ENCODE results near the gene LMBR1.
"Not testable (repeated sequence)": the region's sequence is repeated elsewhere in the genome, so short reads cannot be mapped to it uniquely, and the experiment has no call there.

Gene LMBR1

DNA sequence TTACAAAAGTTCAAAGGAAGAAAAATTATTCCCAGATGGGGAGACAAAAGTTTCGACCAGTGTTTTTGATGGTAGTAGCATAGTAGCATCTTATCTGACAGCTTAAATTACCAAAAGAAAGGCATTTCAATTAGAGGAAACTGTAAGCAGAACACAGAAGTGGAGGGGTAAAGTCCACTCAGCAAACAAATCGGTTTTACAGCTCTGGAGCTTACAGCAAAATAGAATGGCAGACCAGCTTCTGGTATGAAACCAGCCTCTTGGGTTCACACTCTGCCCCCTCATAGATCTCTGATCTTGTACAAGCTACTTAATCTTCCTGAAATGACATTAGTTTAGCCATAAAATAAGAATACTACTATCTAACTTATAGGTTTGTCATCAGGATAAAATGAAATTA, 133.8 kb downstream of the LMBR1 start:
- DNase-seq (ENCODE audit: low read depth), result no peak

DNA sequence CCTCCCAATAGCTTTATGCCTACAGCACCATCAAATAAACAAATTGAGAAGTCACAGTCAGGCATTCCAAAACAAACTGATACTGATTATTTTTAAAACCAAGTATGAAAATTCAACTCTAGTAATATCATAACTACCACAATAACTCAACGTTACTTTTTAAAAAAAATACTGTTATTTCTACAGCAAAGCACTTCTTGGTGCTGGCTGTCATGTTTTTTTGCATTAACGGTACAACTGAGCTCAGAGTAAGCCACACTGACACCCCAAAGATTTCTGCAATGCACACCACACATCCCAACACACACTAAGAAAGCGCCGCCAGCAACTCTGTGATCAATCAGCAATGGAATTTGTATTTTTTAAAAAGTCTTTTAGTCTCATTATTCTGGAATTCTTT, 138.8 kb downstream of the LMBR1 start:
- no peak for DNase-seq (ENCODE audit: low read depth)

DNA sequence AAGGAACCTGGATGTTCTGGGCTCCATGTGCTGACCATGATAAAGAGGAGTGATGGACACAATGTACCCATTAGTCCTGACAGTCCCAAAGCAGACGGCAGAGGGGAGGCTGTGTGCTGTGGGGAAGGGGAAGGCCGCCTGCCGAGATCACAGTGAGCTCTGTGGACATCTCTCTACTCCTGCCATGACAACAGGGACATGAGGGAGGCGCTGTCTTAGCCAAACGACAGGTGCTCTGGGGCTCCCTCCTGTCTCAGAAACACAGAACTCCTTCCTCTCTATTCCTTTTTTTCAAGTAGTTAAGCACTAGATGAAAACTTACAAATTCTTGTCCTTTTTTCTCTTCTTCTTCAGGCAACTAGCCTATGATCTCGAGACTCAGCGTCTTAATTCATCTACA, 139.4 kb downstream of the LMBR1 start:
- no peak for DNase-seq (ENCODE audit: low read depth)

DNA sequence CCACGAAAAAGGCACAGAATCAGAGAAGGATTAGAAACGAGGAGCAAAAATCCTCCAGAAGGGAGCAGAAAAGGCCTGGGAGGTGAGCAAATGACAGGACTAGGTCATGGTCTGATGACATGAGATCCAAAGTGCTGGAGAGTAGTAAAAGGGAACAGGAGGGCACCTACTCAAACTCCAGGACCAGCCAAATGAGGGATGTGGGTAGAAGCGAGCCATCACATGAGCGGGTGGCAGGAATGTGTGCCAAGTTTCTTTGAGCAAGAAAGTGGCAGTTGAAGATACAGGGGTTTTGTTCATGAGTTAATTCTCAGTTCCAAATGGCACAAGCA, 139.8 kb downstream of the LMBR1 start:
- no peak for DNase-seq (ENCODE audit: low read depth)

DNA sequence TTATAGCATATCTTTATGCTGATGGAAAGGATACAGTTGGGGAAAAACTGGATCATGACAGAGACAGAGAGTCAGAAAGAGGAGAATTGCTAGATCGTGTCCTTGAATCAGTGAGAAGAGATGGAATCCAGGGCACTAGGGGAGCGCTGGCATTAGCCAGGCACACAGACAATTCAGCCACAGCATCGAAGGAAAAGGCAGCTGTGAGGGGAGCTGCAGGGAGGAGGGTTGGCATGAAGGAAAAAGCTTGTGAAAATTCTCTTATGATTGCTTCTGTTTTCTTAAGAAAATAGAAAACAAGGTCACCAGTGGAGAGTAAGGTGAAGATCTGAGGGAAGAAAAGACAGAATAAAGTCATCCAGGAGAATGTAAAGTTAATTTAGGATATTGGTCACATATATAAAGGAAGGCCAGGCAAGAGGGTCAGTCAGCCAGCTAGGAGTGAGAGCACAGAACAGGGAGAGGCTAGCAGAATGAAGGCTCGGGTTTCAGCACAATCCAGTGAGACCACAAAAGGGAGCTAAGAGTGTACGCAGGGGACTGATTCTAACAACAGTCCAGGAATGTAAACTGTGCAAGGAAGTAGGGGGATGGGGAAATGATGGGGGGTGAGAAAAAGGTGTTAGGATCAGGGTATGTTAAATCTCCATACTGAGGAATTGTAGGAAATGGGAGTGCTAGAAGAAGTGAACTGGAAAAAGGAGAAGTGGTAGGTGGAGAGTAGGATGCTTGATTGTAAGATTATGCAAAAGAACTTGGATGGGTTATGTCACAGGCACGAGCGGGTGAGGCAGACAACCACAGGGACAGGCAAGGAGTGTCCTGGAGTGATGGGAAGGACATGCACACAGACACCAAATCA, 140.4 kb downstream of the LMBR1 start:
- no peak for DNase-seq (ENCODE audit: low read depth)

DNA sequence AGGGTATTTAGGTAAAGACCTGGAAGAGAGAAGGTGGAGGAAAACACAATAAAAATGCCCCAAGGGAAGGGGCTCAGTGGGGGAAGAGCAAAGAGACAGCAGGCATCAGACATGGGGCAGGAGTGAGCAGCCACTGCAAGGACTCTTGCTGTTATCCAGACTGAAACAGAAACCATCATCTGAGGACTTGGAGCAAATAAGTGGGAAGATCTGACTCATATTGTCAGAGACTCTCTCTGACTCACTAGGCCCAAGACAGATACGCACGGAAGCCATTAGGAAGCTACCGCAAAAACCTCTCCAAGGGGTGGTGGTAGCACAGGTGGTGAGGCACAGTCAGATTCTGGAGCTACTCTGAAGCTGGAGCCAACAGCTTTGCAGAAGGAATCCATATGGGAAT, 141.7 kb downstream of the LMBR1 start:
- DNase-seq (ENCODE audit: low read depth), result peak; percentile 39

DNA sequence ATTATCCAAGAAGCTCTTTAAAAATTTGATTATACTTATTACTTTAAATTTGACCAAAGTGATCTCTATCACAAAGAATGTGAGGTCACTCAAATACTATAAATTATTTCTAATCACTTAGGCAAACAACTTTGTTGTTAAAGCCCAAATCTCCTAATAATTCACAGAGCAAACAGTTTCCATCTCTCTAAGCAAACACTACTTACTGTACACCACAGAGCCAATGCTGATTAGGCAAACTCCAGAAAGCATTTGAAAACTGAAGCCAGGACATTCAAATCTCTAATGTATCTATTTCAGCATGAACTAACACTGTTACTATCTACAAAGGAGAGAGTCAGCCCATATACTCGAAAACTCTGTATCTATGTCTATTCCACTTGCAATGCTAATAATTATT, 145.3 kb downstream of the LMBR1 start:
- DNase-seq (ENCODE audit: low read depth), result no peak

DNA sequence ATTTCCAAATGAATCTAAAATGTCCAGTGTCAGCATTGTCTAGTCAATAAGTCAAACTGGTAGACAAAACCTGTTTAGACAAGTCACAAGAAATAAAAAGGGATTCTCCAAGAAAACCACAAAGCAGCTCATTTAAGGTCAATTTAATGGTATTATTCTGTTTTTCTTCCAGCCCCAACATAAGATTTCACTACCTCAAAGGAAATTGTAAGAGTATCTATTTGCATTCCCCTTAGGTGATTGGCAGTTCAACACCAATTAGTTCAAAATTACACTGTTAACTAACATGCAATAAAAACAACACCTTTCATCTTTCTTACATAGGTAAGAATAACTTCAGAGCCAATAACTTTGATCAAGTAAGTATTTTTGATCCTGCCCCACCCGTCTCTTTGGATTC, 146.1 kb downstream of the LMBR1 start:
- no peak for DNase-seq (ENCODE audit: low read depth)

DNA sequence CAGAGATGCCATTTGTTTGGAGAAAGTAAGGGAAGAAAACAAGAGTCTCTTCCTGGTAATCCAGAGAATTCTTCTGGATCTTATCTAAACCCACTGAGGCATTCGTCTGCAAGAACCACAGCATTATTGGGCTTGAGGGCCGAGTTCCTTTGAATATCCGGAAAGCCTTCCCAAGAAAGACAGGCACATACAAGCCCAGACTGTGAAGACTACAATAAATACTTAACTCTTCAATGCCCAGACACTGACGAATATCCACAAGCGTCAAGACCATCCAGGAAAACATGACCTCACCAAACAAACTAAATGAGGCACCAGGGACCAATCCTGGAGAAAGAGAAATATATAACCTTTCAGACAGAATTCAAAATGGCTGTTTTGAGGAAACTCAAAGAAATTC, 153.4 kb downstream of the LMBR1 start:
- no peak for DNase-seq (ENCODE audit: low read depth)

DNA sequence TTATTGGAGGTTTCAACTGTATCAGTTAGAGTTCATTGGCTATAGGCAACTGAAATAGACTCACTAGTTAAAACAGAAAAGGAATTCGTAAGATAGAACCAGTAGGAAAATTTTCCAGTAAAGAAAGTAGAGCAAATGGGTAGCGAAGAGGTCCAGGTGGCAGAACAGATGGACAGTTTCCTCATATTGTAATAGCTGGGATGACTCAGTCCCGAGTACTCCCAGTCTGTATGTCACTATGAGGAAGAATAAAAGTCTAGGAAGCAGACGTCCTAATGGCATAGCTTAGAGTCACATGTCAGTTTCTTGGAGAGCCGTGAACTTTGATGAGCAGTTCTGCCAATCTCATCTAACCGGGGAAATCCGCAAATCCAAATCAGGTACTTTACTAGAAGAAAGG, 157.1 kb downstream of the LMBR1 start:
- DNase-seq (ENCODE audit: low read depth), result no peak

DNA sequence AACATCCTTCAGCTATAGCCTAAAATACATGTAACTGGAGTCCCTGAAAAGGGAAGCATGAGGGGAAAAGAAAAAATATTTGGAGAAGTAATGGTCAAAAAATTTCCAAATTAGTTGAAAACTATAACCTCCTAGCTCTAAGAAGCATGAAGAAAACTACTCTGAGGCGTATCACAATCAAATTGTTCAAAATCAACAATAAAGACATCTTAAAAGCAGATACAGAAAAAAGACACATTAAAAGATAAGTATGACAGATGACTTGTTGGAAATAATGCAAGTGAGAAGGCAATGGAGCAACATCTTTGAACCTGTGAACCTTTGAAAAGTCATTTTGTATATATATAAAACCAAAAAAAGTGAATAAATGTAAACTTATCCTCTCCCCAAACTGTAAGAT, 159.3 kb downstream of the LMBR1 start:
- DNase-seq (ENCODE audit: low read depth), result no peak

DNA sequence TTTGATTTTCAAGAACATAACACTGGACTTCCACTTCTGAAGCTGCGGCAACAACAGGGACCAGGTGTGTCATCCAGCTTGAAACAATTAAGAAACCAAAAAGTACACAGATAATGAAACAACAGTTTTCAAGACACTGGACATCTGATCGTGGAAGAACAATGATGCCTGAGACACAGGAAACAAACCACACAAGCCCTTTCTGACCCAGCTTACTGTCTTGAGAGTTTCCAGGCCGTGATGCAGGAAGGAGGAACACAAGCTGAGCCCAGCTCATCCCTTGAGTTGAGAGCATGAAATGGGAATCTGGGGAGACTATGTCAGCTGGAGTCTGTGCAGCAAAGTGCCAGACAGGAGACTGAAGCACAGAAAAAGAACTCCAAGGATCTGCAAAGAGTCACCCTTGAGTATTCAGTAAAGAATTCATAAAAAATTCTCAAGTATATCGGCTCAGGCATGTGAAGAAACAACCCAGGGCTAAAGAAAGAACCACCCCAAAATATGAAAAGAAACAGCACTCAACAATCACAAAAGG, 160.8 kb downstream of the LMBR1 start:
- DNase-seq (ENCODE audit: low read depth), result no peak

DNA sequence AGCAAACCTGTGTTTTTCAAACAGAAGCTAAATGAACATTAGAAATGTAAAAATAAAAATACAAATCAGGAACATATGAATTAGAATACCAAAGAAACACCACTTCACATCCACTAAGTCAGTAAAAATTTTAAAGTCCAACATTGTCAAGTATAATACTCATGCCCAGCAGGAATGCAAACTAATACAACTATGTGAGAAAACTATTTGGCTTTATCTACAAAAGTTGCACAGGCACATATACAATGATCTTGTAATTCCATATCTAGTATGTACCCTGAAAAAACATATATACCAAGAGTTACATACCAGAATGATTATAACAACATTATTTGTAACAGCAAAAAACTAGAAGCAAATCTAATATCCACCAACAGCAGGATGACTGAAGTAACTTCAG, 161.3 kb downstream of the LMBR1 start:
- DNase-seq (ENCODE audit: low read depth), result no peak

DNA sequence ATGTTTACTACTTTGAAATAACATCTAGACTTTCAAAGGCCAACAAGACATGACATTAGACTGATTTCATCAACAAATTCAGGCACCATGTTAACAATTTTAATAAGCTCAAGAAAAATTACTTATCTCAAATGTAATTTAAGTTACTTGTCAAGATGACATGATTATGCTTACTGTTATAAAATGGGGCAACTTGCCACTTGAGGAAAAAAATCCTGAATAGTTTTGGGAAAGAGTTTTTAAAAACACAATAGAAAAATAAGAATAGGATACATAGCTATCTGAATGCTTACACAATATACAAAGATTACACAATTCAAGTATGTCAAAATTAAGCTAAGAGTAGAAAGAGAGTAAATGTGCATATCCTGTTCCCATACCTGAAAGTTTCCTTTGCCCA, 167.0 kb downstream of the LMBR1 start:
- DNase-seq (ENCODE audit: low read depth), result no peak

DNA sequence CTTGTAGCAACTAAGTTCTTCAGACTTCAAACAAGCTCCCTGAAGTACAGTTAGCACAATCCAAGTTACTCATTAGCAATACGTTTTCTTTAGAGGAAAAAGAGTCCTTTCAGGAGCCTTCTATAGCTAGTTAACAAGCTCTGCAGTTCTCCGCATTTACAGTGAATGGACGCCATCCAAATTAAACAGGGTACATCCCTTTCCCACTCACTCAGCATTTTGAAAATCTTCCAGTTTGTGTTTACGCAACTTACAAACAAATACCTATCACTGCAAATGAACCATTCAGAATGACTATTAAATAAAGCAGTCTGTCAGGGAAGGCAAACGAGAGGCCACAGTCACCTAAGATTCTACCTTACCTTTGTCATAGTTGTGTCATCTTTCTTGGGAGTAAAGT, 167.9 kb downstream of the LMBR1 start:
- DNase-seq (ENCODE audit: low read depth), result no peak

DNA sequence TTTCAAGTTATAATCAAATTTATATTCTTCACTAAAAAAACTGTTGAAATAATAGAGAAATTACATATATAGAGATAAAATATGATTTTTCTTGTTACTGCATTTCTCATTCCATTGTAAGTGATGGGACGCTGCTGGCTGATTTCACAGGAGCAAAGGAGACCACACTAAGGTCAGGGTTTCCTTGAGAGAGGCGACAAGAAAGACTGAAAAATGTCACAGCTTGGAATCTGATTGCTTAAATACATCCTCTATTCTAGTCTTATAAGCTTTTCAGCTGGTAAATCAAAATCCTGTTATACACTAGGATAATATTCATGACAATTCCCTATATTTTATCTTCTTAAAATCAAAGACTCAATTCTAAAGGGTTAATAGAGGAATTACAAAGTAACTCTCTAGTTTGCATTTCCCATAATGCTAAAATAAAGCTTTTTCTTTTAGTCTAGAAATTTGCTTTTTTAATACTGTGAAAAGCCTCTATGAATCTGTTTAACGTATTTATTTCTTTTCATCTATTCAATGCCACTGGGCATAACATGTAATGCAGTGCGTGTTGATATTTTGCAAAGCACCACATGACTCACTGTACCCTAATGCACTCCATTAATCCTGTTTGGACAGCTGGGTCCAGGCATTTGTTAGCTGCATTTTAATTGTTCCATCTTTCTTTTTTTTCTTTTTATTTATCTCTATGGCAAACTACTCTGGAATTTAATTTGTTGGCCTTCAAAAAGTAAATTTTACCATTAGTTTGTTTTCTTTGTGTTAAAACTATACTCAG, 170.7 kb downstream of the LMBR1 start:
- no peak for DNase-seq (ENCODE audit: low read depth)

DNA sequence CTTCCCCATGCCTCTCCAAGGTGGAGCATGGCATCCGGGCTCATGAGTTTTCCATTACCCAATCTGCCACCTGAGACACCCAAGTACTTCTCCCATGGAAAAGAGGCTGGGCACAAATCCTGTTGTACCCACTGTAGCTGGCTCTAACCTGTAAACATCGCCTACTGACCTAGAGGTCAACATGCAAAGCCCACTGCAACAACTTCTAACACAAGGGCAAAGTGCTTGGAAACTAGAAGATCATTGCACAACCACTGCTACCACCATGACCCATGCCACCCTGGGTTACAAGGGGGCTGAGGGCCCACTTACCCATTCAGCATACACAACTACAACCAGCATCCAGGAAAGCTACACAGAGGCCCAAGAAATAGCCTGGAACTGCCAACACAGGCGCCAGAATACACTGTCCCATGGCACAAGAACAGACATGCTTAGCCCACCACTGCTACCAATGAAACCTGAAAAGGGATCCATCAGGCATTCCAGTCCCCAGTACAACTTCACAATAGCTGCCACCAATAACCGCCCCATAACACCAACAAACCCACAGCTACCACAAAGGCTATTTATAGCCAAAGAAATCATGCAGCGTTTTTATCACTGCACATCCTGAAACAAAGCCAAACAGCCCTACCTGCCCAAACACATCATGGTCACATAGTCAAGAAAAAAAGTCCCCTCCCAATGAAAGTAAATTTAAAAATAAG, 189.1 kb downstream of the LMBR1 start:
- no peak for DNase-seq (ENCODE audit: low read depth)

DNA sequence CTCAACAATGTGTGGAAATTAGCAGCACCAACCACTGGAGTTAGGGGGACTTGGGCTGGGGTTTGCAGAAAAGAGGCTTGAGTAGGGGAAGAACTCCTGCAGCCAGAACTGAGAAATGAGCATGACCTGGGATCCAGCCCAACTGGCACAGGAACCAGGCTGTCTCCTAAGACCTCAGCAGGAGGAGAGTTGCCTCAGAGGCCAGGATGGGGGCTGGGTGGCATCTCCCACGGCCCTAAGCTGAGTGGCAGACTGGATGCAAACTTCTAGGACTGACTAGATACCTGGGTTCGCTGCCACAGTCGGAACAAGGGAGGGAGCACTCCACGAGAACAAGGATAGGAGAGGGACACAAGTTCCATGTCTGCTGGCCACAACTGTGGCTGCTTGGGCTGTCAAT, 189.8 kb downstream of the LMBR1 start:
- no peak for DNase-seq (ENCODE audit: low read depth)

DNA sequence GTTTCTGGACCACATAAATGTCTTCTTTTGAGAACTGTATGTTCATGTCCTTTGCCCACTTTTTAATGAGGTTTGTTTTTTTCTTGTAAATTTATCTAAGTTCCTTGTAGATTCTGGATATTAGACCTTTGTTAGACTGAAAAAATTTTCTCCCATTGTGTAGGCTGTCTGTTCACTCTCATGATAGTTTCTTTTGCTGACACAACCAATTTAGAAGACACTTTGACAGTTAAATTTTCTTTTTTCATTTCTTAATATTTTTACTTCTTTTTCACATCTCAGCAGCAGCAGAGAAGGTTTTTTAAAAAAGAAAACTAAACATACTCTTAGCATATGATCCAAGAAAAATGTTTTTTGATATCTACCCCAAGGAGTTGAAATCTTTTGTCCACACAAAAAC, 190.6 kb downstream of the LMBR1 start:
- no peak for DNase-seq (ENCODE audit: low read depth)

DNA sequence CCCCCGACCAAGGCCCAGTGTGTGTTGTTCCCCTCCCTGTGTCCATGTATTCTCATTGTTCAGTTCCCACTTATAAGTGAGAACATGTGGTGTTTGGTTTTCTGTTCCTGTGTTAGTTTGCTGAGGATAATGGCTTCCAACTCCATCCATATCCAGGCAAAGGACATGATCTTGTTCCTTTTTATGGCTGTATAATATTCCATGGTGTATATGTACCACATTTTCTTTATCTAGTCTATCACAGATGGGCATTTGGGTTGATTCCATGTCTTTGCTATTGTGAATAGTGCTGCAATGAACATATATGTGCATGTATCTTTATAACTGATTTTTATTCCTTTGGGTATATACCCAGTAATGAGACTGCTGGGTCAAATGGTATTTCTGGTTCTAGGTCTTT, 191.2 kb downstream of the LMBR1 start:
- DNase-seq (ENCODE audit: low read depth), result not testable (repeated sequence)

DNA sequence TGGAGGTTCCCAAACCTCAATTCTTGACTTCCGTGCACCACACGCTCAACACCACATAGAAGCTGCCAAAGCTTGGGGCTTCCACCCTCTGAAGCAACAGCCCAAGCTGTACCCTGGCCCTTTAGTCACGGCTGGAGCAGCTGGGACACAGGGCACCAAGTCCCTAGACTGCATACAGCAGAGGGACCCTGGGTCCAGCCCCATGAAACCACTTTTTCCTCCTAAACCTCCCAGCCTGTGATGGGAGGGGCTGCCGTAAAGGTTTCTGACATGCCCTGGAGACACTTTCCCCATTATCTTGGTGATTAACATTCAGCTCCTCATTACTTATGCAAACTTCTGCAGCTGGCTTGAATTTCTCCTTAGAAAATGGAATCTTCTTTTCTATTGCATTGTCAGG, 194.5 kb downstream of the LMBR1 start:
- not testable (repeated sequence) for DNase-seq (ENCODE audit: low read depth)

DNA sequence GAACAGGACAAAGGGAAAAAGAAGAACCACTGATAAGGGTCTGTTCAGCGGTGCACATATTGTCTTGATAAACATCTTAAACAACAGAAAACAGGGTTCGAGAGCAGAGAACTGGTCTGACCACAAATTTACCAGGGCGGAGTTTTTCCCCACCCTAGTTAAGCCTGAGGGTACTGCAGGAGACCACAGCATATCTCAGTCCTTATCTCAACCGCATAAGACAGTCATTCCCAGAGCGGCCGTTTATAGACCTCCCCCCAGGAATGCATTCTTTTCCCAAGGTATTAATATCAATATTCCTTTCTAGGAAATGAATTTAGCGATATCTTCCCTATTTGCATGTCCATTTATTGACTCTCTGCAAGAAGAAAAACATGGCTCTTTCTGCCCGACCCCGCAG, 195.7 kb downstream of the LMBR1 start:
- DNase-seq (ENCODE audit: low read depth), result not testable (repeated sequence)

DNA sequence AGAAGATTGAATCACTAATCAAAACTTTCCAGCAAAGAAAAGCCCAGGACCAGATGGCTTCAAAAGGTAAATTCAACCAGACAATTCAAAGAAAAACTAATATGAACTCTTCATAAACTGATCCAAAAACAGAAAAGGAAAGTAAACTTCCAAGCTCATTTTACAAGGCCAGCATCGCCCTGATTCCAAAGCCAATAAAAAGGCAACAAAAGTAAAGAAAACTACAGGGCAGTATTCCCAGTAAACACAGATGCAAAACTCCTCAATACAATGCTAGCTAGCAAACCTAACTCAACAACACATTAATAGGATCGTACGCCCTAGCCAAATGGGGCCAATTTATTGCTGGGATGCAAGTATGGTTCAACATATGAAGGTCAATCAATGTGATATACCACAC, 199.4 kb downstream of the LMBR1 start:
- DNase-seq (ENCODE audit: low read depth), result no peak
